Glomerular visceral epithelial cell (primary cell): ENCODE results near the gene BHMT.
A peak's percentile ranks its signal among the peaks of the same experiment; 100 is the strongest.
"Not testable (repeated sequence)": the region's sequence is repeated elsewhere in the genome, so short reads cannot be mapped to it uniquely, and the experiment has no call there.

Source experiments
- DNase-seq: peaks from one replicate; pipeline ENCODE4 v3.0.0-alpha.2; 2016; ENCODE audit errors: extremely low spot score

BHMT gene

DNA sequence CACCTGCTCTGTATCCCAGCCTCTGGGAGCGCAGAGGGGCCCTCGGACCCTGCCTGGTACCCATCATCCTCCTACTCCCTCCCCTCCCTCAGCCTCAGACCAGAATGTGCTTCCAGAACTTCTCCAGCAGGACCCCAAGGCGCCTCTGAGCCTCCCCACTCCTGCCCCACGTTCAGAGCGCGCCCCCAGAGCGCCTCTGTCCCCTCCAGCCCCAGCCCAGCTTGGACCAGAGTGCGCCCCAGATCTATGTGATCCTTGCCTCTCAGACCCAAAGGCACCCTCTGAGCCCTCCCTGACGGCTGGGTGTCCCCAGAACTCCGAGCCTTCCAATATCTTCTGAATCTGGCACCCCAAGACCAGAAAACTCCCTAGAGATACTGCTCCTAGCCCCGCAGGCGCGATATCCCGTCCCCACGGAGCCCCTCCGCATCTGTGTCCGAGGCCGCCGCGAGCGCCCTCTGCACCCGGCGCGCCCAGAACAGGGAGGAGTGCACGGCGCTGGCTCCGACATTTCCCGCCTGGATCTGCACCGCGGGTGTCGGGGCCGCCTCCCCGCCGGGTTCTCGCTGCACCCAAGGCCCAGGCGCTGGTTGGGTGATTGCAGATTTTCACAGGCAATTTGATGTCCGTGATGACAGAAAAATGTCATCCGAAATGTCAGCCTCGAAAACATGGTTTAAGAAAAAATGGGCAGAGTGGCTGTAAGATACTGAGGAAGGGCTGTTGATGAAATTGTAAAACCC is 522 bp downstream of the BHMT start:
- DNase-seq: no peak

DNA sequence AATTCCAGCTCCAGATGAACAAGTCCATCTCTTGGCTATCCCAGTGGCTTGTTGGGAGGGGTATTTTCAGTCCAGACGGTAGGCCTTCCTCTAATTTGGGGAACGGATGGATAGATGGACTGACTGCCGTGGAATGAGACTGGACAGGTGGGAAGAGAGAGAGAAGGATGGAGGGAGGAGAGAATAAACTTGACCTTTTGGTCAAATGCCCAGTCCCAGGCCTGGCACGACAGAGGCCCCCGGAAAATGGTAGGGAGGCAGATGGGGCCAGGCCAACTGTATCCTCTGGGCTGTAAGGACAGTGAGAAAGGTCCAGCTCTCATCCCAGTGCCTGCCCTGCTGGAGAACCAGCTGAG is 1.1 kb downstream of the BHMT start:
- DNase-seq: no peak

DNA sequence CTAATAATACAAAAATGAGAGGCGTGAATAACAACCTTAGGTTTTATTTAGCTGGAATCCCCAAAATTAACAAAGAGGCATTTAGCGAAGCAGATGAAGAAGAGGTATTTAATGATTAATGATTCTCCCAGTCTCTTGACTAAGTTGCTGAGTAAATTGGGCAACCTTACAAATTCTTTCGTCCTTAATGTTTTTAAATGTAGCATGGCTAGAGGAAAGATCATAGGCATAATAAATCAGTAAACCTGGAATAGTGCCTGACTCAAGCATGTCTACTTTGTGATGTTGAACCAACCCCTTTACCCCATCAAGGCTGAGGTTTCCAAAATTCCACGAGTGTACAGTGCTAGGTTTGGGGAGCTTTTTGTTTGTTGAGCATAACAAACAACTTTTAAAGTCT is 7.9 kb downstream of the BHMT start:
- no peak for DNase-seq

- DNase-seq: no peak
These were observed 8.6 kb downstream of the BHMT start for GRCh38 chr5:79120221-79120620.

DNA sequence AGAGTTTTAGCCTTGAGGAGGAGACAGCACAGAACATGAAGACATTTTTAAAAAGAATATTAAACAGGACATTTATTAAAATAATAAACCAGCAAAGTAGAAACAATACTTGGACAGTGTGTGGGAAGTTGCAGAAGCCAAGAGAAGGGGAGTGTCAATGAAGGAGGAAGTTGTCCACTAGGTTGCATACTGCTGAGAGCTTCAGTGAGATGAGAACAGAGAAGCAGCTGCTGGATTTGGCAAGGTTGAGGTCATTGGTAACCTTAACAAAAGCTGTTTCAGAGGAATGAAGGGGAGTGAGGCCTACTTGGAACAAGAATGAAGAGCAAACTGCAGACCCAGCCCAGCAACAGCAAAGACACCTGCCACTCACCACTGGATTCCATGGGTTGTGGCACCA is 11.4 kb downstream of the BHMT start:
- DNase-seq: no peak

- no peak for DNase-seq
These were observed 13.0 kb downstream of the BHMT start for GRCh38 chr5:79124607-79125006.

DNA sequence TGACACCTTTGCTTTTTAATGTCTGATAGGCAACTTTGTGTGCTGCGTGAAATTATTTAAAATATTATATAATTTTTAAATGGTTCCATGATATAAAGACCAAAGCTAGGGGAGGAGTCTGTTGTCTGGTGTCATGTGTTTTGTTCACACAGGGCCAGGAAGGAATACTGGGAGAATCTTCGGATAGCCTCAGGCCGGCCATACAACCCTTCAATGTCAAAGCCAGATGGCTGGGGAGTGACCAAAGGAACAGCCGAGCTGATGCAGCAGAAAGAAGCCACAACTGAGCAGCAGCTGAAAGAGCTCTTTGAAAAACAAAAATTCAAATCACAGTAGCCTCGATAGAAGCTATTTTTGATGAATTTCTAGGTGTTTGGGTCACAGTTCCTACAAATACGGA is 19.2 kb downstream of the BHMT start:
- DNase-seq: no peak

DNA sequence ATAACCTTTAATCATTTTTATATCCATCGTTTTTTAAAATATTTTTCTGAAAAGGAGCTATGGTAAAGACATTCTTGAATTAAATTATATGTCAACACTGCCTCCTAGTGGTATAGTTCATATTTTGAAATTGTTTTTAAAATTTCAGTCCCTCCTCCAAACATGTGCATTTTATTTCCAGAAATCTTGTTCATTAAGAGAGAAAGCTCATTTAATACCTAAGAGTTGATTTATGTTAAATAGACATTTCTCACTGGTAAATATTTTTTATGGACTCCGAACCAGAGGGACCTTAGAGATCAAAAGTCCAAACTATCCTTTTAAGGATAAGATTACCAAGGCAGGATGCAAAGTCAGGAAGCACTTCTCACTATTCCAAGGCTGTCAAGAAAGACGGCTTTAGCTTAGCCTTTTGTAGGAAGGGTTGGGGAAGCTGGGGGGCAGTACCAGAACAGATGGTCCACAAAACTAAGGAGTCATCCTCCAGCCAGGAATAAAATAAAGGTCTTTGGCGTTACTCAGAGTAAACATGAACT is 21.6 kb downstream of the BHMT start:
- peak; percentile 51 for DNase-seq

DNA sequence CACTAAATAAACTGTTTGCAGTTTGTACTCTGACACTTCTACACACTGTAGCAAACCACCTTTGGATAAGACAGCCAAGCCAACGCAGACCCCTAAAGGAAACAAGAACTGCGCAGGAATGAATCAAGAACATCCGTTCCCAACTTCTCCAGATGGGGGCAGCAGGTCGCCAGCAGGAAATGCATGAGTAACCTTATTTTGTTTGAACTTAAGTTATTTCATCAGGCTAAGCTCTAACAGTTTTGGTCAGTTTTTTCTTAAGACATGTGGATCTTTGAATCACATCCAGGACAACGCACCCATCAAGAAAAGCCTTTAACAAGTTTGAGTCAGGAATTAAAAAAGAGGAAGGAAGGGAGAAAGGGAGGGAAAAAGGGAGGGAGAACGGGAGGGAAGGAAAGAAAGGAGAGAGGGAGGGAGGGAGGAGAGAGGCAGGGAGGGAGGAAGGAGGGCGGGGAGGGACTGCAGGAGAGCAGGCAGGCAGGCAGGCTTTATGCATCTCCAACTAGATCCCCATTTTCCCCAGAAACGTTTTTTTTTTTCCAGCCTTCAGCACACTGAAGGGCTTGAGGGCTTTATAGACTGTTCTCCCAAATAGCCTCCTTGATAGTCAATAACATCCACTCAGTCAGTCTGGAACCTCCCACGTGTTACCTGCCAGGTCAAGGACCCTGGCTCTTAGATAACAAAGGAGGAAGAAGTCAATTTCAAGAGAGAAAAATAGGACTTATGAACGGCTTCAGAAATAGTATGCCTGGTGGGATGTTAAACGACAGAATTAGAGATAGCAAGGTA is 22.2 kb downstream of the BHMT start:
- DNase-seq: peak; percentile 81

GRCh38 chr5:79135790-79136553 is 24.4 kb downstream of the BHMT start:
- DNase-seq: no peak

DNA sequence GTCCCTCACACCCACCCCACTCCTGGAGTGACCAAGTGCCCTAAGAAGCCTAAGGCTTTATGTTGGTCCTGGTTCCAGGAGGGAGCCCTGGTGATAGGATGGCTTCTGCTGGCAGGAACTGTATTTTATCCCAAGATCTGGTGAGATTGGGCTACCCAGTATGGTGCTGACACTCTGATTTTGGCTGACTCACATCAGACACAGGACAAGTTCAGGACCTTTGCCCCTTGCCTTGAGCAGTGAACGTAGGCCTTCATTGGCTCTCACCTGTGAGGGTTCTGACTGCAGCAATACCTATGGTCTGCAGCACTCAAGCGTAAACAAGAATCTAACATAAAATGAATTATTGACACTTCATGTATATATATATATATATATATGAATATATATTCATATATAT is 25.0 kb downstream of the BHMT start:
- no peak for DNase-seq

DNA sequence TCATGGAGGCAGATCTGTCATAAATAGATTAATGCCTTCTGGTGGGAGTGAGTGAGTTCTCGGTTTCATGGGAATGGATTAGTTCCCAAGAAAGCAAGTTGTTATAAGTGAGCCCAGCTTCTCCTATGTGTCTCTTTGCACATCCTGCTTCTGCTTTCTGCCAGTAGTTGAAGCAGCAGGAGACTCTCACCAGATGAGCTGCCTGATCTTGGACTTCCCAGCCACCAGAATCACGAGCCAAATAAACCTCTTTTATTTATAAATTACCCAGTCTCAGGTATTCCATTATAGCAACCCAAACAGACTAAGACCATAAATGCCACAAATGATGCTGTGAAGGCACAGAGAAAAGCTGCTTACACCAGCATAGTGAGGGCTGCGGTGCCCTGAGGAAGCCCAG is 28.9 kb downstream of the BHMT start:
- DNase-seq: no peak

DNA sequence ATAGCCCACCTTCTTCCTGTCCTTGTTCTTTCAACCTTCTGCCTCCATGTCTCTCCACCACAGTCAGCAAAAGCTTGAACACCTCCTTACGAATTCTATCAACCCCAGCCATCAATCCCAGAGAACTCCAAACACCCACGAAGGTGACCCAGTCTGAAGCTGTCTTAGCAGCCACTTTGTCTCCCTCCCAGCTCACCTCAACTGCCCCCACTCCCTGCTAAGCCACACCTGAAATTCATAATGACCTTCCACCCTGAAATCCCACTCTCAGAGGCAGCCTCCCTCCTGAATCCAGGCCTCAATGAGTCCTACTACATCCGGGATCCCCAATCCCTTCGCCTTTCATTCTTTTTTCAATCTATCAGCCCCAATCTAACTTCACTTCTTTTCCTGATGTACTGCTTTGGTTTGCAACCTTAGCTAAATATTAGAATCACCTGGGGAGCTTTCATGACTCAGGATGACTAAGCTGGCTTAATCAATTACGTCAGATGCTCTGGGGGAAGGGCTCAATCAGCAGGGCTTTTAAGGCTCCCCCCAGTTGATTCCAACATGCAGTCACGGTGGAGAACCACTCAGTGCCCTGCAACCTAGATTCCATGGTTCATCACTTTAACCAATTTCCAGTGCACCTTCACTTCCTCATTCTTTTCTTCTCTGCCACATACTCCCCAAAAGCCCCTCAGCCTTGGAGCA is 32.2 kb downstream of the BHMT start:
- DNase-seq: peak; percentile 85

DNA sequence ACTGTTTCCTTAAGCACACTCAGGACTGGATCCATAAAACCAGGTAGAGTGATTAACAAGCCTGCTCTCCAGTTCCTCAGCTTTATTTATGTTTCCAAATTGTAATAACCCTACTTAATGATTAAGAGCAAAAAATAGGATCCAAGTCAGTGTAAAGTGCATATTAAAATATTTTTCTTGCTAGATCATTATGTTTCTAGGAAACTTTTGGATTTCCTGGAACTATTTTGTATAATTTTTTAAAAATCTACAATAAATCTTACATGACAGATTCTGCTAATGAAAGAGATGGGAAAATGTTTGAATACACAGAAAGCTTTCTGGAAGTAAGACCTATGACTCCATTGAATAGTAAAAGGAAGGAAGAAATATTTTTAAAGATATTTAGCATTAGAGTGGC is 35.5 kb downstream of the BHMT start:
- no peak for DNase-seq

GRCh38 chr5:79149433-79149832 is 37.8 kb downstream of the BHMT start:
- DNase-seq: no peak

DNA sequence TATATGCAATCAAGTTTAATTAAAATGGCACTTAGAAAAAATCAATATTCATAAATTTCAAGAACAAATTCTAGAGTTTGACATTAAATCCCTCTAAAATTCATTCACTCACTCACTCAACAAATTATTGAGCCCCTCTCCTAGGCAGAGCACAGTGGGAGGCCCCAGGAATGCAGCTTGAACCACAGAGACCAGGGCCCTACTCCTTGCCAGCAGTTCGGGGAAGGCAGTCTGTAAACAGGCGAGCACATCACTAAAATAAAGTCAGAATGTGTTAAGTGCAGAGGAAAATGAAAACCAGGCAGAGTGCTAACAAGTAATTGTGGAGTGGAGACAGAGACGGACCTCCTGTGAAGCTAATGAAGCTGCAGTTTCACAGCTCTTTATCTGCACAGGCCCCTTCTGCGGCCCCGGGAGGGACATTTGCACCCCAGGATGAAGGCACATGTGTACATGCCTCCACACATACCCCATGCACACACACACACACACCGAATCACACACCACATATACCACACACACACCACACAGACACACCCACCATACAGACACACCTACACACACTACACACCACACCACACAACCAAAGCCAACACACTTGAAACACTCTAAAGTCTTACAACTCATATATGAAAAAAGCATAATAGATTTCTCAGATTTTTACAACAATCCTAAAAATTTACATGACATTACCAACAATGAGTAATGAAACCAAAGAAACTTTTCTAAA is 40.5 kb downstream of the BHMT start:
- no peak for DNase-seq

DNA sequence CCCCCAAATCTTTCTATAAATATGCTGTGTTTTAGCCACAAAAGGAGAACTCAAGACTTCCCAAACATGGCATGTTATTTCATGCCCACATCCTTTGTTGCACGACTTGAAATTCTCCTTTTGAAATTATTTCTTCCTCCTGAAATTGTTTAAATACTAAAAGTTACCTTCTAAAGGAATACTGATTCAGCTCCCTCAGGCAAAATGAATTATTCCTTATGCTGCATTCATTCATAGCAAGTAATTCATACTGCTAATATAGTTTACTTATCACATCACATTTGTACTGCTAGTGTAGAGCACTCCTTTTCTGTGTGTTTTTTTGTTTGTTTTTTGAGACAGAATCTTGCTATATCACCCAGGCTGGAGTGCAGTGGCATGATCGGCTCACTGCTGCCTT is 45.7 kb downstream of the BHMT start:
- DNase-seq: no peak

GRCh38 chr5:79161647-79162046 is 50.0 kb downstream of the BHMT start:
- DNase-seq: not testable (repeated sequence)

DNA sequence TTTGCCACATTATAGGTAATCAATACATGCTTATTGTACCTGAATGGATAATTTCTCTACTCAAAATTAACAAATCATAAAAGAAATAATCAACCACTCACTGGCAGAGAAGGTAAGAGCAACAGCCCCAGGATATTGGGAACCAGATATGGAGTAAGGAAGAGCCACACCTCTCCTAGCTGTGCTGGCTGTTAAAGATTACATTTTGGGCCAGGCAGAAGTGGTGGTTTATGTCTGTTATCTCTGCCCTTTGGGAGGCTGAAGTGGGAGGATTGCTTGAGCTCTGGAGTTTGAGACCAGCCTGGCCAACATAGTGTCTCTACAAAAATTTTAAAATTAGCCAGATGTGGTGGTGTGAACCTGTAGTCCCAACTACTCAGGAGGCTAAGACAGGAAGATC is 56.4 kb downstream of the BHMT start:
- DNase-seq: no peak

DNA sequence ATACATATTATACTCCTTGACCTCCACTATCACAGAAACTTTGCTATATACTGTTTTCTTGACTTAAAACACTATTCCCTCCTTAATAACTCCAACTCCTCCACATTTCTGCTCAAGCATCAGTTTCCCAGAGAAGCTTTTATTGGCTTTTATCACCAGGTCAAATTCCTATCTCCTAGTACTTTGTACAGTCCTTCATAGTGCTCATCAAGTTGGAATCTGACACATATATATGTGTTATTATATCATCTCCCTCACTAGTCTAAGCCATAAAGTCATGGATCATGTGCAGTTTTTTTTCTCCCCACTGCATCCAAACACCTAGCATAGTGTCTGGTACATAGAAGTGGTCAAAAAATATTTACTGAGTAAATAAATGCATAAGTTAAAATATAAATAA is 59.1 kb downstream of the BHMT start:
- DNase-seq: no peak

- no peak for DNase-seq
These were observed 60.1 kb downstream of the BHMT start for GRCh38 chr5:79171635-79172245.
